C4-2B (cell line): ENCODE measurements around the gene CDH12.

Experiments
- H3K27ac ChIP-seq: fragments of 450-650 bp; 2 replicates; pipeline ENCODE4 v1.5.1; 2017
- ZFX ChIP-seq: fragments of 450-650 bp; IDR thresholded peaks from 2 replicates; pipeline ENCODE4 v1.6.1; 2017
- TF ChIP-seq, protein P1 (sequence below): fragments of 450-650 bp; conservative IDR thresholded peaks from 2 replicates; pipeline ENCODE4 v1.5.1; 2017; ENCODE audit warnings: mild to moderate bottlenecking

Gene CDH12

DNA sequence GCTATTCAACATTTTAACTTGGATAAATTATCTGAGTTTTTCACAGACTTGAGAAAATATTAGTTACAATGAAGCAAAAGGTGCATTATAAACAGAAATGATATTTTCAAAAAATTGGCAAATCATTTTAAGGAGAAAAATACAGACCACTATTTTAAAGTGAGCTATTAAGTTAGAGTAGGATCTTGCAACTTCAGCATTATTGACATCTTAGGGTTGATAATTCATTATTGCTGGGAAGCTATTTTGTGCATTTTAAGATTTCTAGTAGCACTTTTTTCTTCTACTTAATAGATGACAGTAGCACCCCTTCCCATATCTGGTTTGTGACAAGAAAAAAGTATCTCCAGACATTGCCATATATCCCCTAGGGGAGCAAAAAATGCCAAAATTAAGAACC is 774.1 kb downstream of the CDH12 start:
- no peak overlapping the region for H3K27ac ChIP-seq
- TF ChIP-seq, protein P1, sequence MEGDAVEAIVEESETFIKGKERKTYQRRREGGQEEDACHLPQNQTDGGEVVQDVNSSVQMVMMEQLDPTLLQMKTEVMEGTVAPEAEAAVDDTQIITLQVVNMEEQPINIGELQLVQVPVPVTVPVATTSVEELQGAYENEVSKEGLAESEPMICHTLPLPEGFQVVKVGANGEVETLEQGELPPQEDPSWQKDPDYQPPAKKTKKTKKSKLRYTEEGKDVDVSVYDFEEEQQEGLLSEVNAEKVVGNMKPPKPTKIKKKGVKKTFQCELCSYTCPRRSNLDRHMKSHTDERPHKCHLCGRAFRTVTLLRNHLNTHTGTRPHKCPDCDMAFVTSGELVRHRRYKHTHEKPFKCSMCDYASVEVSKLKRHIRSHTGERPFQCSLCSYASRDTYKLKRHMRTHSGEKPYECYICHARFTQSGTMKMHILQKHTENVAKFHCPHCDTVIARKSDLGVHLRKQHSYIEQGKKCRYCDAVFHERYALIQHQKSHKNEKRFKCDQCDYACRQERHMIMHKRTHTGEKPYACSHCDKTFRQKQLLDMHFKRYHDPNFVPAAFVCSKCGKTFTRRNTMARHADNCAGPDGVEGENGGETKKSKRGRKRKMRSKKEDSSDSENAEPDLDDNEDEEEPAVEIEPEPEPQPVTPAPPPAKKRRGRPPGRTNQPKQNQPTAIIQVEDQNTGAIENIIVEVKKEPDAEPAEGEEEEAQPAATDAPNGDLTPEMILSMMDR: no peak
- TF ChIP-seq ZFX: no peak

DNA sequence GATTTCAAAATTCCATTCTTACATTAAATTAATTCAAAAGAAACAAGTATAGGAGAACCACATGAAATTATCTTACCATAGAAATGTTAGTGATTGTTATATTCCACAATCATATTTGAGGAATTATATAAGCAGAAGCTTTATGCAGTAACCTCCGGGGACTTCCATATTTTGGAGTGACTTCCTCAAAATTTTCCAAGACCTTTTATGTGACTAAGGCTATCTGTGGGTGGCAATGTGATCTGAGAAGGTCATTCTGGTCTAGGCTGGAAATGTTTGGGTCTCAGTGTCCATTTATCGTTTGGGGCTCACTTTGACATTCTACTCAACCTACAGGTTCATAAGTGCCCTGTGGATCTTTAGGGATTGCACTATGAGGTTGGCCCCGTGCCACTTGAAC is 776.6 kb downstream of the CDH12 start:
- no peak for TF ChIP-seq ZFX
- TF ChIP-seq, protein P1: no peak
- no peak overlapping the region for H3K27ac ChIP-seq

DNA sequence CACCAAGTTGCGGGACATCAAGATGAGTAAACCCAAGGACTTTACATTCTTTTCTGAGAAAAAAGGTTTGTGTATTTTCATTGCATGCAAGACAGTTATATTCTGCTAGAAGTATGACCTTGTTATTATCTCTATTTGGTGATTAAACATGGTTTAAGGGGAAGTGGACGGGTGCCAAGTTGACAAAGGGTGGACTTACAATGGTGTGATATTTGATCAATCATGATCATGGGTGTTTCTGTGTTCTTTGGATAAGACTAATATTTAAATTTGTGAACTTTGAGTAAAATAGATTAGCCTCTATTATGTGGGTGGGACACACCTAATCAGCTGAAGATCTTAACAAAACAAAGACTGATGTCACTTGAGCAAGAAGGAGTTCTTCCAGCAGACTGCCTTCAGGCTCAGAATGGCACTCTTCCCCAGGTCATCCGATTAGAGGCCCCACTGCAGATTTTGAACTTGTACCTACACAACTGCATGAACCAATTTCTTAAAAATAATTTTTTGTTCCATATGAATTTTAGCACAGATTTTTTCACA is 782.9 kb downstream of the CDH12 start:
- TF ChIP-seq, protein P1: no peak
- TF ChIP-seq ZFX: no peak
- no peak overlapping the region for H3K27ac ChIP-seq

DNA sequence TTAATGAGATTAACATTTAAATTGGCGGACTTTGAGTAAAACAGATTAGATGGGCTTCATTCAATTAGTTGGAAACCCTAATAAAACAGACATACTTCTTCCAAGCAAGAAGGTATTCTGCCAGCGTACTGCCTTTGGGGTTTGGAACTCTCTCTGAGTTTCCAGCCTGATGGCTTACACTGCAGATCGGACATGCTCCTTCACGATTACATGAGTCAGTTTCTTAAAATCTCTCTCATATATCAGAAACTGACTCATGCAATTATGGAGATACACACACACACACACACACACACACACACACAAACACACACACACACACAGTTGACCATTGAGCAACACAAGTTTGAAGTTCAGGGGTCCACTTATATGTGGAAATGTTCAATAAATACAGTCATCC is 789.4 kb downstream of the CDH12 start:
- no peak overlapping the region for H3K27ac ChIP-seq
- no peak for TF ChIP-seq ZFX
- TF ChIP-seq, protein P1: no peak

DNA sequence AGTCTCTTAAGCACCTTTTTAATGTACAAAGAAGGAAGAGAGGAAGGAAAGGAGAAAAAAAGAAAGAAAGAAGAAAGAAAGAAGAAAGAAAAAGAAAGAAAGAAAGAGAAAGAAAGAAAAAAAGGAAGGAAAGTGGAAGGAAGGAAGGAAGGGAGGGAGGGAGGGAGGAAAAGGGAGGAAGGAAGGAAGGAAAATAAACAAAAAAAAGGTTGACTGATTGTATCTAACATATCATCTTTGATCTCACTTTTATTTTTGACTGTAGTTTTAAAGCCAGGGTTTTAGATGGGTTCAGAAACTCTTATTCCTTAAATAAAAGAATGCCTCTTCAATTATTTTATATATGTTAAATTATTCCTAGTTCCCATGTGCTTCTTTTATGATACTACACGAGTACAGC is 794.5 kb downstream of the CDH12 start:
- TF ChIP-seq, protein P1: no peak
- TF ChIP-seq ZFX: no peak
- no peak overlapping the region for H3K27ac ChIP-seq

DNA sequence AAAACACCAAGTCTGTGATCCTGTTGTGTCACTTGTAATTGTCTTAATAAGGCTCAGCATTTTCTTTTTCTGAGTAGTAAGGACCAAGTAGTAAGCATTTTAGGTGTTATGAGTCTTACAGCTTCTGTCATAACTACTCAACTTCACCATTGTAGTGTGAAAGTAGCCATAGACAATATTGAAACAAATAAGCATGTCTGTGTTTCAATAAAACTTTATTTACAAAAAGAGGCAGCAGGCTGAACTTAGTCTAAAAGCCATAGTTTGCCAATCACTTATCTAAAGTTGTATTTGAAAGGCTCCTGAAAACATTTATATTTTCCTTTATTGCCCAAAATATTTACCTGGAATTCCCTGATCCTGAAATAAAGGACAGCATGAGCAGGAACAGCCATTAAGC is 796.1 kb downstream of the CDH12 start:
- no peak for TF ChIP-seq ZFX
- TF ChIP-seq, protein P1: no peak
- H3K27ac ChIP-seq: no peak overlapping the region

DNA sequence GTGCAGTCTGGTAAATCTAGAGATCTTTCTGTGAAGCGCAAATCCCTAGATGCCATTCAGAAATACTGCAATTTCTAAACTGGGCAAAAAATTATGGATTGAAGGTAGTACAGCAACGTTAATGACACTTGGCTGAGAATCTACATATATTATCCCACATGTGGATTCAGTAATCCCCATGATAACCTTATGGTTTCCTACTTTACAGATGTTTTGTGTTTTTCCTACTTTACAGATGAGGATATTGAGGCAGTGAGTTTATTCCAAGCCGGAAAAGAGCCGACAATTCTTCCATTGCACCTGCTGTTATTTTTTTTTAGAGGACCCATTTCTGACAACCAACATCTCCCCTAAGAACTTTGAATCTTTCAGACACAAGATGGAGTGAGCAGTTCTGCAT is 796.5 kb downstream of the CDH12 start:
- TF ChIP-seq ZFX: no peak
- TF ChIP-seq, protein P1: no peak

More for the DNA sequence above, 796.5 kb downstream of the CDH12 start:
- H3K27ac ChIP-seq: no peak overlapping the region
